ENCODE results near the gene IDH3G. TPM values are rescaled to one million over a fixed set of nuclear protein-coding genes. Genes with fewer than 3 reads are reported as not detected.

The IDH3G gene
- total RNA-seq, 1 experiment from 2014 or later: 43.2 TPM

DNA sequence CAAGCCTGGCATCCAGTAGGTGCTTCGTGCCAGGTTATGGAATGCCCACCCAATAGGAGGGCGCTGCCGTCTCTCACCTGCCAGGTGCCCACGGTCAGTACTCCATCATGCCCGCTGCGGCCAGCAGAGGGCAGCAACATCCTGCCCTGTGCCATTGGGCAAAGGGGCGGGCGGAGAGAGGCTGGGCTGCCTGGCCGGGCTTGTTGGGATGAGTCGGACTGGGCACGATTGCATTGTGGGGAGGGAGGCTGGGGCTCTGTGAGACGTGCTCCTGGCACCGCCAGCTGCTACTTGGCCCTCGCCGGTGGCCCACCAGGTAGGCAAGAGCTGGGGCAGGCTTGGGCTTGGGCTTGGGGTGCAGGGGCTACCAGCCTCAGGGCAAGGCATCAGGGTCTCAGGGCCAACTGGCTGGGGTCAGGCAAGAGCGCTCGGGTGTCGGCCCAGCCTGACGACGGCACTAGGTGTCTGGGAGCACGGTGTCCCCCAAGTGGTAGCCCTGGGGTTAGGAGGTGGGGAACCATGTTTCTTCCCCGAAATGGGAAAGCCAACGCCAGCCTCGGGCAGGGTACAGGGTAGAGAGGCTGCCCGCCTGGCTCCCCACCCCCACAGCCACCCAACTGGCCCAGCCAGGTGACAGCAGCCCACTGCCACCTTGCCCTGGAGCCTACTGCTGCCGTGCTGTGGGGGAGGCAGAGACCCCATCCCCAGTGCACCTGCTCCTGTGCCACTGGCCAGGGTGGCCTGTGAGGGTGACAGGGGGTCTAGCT, 30.0 kb downstream of the IDH3G start, which contains the start of gene PLXNB3:
TSS of gene PLXNB3 (plus strand) at position 261 of the 767 bp plus-strand sequence. CDS start 1,287 bp downstream, outside the sequence.
- no peak within 1 kb of the TSS for H3K56ac ChIP-seq (ENCODE audit: insufficient read length, low read depth, low read length)
- H3K9ac ChIP-seq (ENCODE audit: extremely low read depth, insufficient read length, low read length): no peak within 1 kb of the TSS
- peaks cover 7% of the 10 kb centered on the region for H3K9me3 ChIP-seq (ENCODE audit: control insufficient read depth, low read depth, low read length)
- Mint-ChIP-seq H3K27me3 (ENCODE audit: low read depth) (peaks cover 10% of the 10 kb centered on the region), H3K4me1 (peaks cover 4 to 6% of the 10 kb centered on the region in 2 experiments; a peak in 3 of 4 replicates), H3K27ac (no peak within 1 kb of the TSS), H3K36me3 (ENCODE audit: insufficient read depth in 1 of 3, low read depth in 3 of 3) (peaks cover 0 to 3% (median 2%) of the 10 kb centered on the region in 3 experiments; a peak in 4 of 7 replicates), H3K9me3 (peaks cover 51 to 65% of the 10 kb centered on the region in 2 experiments), H3K4me3 (peak within 1 kb of the TSS in 1 of 2 experiments; percentile 55; a peak in 1 of 5 replicates)
- H3K18ac ChIP-seq (ENCODE audit: insufficient read length, low read depth, low read length): no peak within 1 kb of the TSS
- no peak within 1 kb of the TSS for H3K27ac ChIP-seq (ENCODE audit: insufficient read length, low read depth, low read length)
- H4K20me1 ChIP-seq (ENCODE audit: control insufficient read depth, insufficient read depth, insufficient read length): no peaks in the 10 kb centered on the region
- TF ChIP-seq, protein P1, sequence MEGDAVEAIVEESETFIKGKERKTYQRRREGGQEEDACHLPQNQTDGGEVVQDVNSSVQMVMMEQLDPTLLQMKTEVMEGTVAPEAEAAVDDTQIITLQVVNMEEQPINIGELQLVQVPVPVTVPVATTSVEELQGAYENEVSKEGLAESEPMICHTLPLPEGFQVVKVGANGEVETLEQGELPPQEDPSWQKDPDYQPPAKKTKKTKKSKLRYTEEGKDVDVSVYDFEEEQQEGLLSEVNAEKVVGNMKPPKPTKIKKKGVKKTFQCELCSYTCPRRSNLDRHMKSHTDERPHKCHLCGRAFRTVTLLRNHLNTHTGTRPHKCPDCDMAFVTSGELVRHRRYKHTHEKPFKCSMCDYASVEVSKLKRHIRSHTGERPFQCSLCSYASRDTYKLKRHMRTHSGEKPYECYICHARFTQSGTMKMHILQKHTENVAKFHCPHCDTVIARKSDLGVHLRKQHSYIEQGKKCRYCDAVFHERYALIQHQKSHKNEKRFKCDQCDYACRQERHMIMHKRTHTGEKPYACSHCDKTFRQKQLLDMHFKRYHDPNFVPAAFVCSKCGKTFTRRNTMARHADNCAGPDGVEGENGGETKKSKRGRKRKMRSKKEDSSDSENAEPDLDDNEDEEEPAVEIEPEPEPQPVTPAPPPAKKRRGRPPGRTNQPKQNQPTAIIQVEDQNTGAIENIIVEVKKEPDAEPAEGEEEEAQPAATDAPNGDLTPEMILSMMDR (conservative IDR thresholded peaks at IDR 0.05): peak; percentile 83
- H2BK120ac ChIP-seq (ENCODE audit: low read depth, low read length, poor library complexity, severe bottlenecking): no peak within 1 kb of the TSS
- no CpG with 5 or more reads among the region's 26 CpGs for WGBS (ENCODE audit: extremely low coverage, insufficient read length, low lambda C conversion rate)
- no peak within 1 kb of the TSS for H4K8ac ChIP-seq (replicated peaks; ENCODE audit: insufficient read length, low read depth, low read length)
- no peak within 1 kb of the TSS for H3K23ac ChIP-seq (ENCODE audit: insufficient read length, low read depth, low read length)
- no peak within 1 kb of the TSS for H2BK12ac ChIP-seq (ENCODE audit: insufficient read length, low read depth, low read length)
- H3K79me2 ChIP-seq (ENCODE audit: insufficient read depth, low read length): no peaks in the 10 kb centered on the region
- H2AK5ac ChIP-seq (ENCODE audit: insufficient read length, low read length): no peak within 1 kb of the TSS
- no peak within 1 kb of the TSS for H2AFZ ChIP-seq (ENCODE audit: low read length)
- no peak within 1 kb of the TSS for H3K4ac ChIP-seq (ENCODE audit: low read depth, low read length)
- no peak within 1 kb of the TSS for H2BK20ac ChIP-seq (ENCODE audit: low read depth, low read length, poor library complexity, severe bottlenecking)
- no peaks in the 10 kb centered on the region for H3K79me1 ChIP-seq (ENCODE audit: insufficient read depth, low read depth, low read length, poor library complexity, severe bottlenecking)
- H4K5ac ChIP-seq (ENCODE audit: insufficient read length, low read depth, low read length): no peak within 1 kb of the TSS
- no peak within 1 kb of the TSS for H3T11ph ChIP-seq (ENCODE audit: low read length)
- H2BK15ac ChIP-seq (ENCODE audit: low read depth, low read length): no peak within 1 kb of the TSS
- no peaks in the 10 kb centered on the region for H3K4me1 ChIP-seq (ENCODE audit: insufficient read depth, low read length)
- H3K27me3 ChIP-seq (ENCODE audit: insufficient read depth, low read length): no peaks in the 10 kb centered on the region
- no peak within 1 kb of the TSS for H3K4me2 ChIP-seq (ENCODE audit: insufficient read depth, insufficient read length, low read length)
- peak; percentile 80 for DNase-seq
- no peak within 1 kb of the TSS; the same call in 1 of the 2 replicates for H3K14ac ChIP-seq (ENCODE audit: insufficient read depth, low read length)
- H4K91ac ChIP-seq (ENCODE audit: insufficient read length, low read depth, low read length): no peak within 1 kb of the TSS
- no peak within 1 kb of the TSS for H2BK5ac ChIP-seq (ENCODE audit: insufficient read length, low read length)
- no peaks in the 10 kb centered on the region for H3K23me2 ChIP-seq (ENCODE audit: insufficient read length, low read depth, low read length, poor library complexity, severe bottlenecking)

All from H9 (cell line).